Measurements from ENCODE around the gene FOXE3.

The FOXE3 gene

GRCh38 chr1:47443530-47444296 is 27.6 kb downstream of the FOXE3 start:
- Histone ChIP-seq H3K27me3 (ENCODE audit: low read length) (no peaks in the 10 kb centered on the region), H4K20me1 (ENCODE audit: low read depth, low read length) (no peaks in the 10 kb centered on the region), H3K36me3 (ENCODE audit: low read length) (no peaks in the 10 kb centered on the region), H3K27ac (ENCODE audit: low read depth, low read length) (no peak overlapping the region), H3K9ac (ENCODE audit: low read length) (no peak overlapping the region), H3K9me2 (replicated peaks; ENCODE audit: insufficient read depth, low read length) (no peaks in the 10 kb centered on the region), H3K4me2 (ENCODE audit: low read depth, low read length, poor library complexity, severe bottlenecking) (no peak overlapping the region), H3K79me2 (ENCODE audit: insufficient read depth, low read length) (no peaks in the 10 kb centered on the region), H3K9me3 (ENCODE audit: insufficient read depth, low read length) (no peaks in the 10 kb centered on the region), H3K4me3 (ENCODE audit: insufficient read depth, low read length, poor library complexity, severe bottlenecking) (no peak overlapping the region), H3F3A (ENCODE audit: insufficient read depth) (no peaks in the 10 kb centered on the region), H2AFZ (ENCODE audit: low read depth, low read length, severe bottlenecking) (no peak overlapping the region)
- no peak for TF ChIP-seq EZH2phosphoT487 (conservative IDR thresholded peaks at IDR 0.05; ENCODE audit: low read length)

- no peaks in the 10 kb centered on the region for H3K27me3 ChIP-seq (ENCODE audit: low read length)
- H3K9me3 ChIP-seq (ENCODE audit: insufficient read depth, low read length) = no peaks in the 10 kb centered on the region
- no peak overlapping the region for H3K4me3 ChIP-seq (ENCODE audit: insufficient read depth, low read length, poor library complexity, severe bottlenecking)
- H3K9me2 ChIP-seq (replicated peaks; ENCODE audit: insufficient read depth, low read length) = no peaks in the 10 kb centered on the region
- H3F3A ChIP-seq (ENCODE audit: insufficient read depth) = no peaks in the 10 kb centered on the region
- no peak overlapping the region for H3K4me2 ChIP-seq (ENCODE audit: low read depth, low read length, poor library complexity, severe bottlenecking)
- H3K36me3 ChIP-seq (ENCODE audit: low read length) = no peaks in the 10 kb centered on the region
- H3K9ac ChIP-seq (ENCODE audit: low read length) = no peak overlapping the region
- H2AFZ ChIP-seq (ENCODE audit: low read depth, low read length, severe bottlenecking) = no peak overlapping the region
- TF ChIP-seq CTCF (IDR thresholded peaks at IDR 0.05; ENCODE audit: insufficient read depth, low read length, poor library complexity, severe bottlenecking) (no peak), EZH2phosphoT487 (conservative IDR thresholded peaks at IDR 0.05; ENCODE audit: low read length) (no peak)
- H4K20me1 ChIP-seq (ENCODE audit: low read depth, low read length) = no peaks in the 10 kb centered on the region
- H3K79me2 ChIP-seq (ENCODE audit: insufficient read depth, low read length) = no peaks in the 10 kb centered on the region
- no peak overlapping the region for H3K27ac ChIP-seq (ENCODE audit: low read depth, low read length)
Observed at GRCh38 chr1:47444297-47444561, 28.1 kb downstream of the FOXE3 start.

- Histone ChIP-seq H2AFZ (ENCODE audit: low read depth, low read length, severe bottlenecking) (no peak overlapping the region), H3K9me2 (replicated peaks; ENCODE audit: insufficient read depth, low read length) (no peaks in the 10 kb centered on the region), H3K9me3 (ENCODE audit: insufficient read depth, low read length) (no peaks in the 10 kb centered on the region), H3K27ac (ENCODE audit: low read depth, low read length) (no peak overlapping the region), H3K36me3 (ENCODE audit: low read length) (no peaks in the 10 kb centered on the region), H3K9ac (ENCODE audit: low read length) (no peak overlapping the region), H3K27me3 (ENCODE audit: low read length) (no peaks in the 10 kb centered on the region), H3K79me2 (ENCODE audit: insufficient read depth, low read length) (no peaks in the 10 kb centered on the region), H3K4me2 (ENCODE audit: low read depth, low read length, poor library complexity, severe bottlenecking) (no peak overlapping the region), H3K4me3 (ENCODE audit: insufficient read depth, low read length, poor library complexity, severe bottlenecking) (no peak overlapping the region), H4K20me1 (ENCODE audit: low read depth, low read length) (no peaks in the 10 kb centered on the region), H3F3A (ENCODE audit: insufficient read depth) (no peaks in the 10 kb centered on the region)
- no peak for TF ChIP-seq CTCF (IDR thresholded peaks at IDR 0.05; ENCODE audit: insufficient read depth, low read length, poor library complexity, severe bottlenecking)
- TF ChIP-seq EZH2phosphoT487 (conservative IDR thresholded peaks at IDR 0.05; ENCODE audit: low read length) = no peak
Observed at GRCh38 chr1:47444562-47445465, 28.7 kb downstream of the FOXE3 start.
